Tibial nerve (tissue), 4 donors: ENCODE results near the gene PMF1. TPM values are rescaled to one million over a fixed set of nuclear protein-coding genes. Genes with fewer than 3 reads are reported as not detected.

Source experiments
- DNase-seq, 2 donors: peaks; one replicate each; pipeline ENCODE4 v3.0.0-alpha.2; 2019; ENCODE audit warnings: low spot score in 2 of 2
- H3K27ac ChIP-seq, 4 donors: fragments of 200-600 bp; sonication (generic) in 3 of 4; one replicate each; pipeline ENCODE4 v1.5.1; 2017 to 2019; ENCODE audit warnings: mild to moderate bottlenecking in 1 of 4
- H3K27me3 ChIP-seq, 2 donors: fragments of 200-600 bp; sonication (generic) in 1 of 2; one replicate each; pipeline versions ENCODE4 v1.5.1 to v1.6.0; 2017 to 2019
- H3K36me3 ChIP-seq, 3 donors: fragments of 200-600 bp; sonication (generic); one replicate each; pipeline ENCODE4 v1.5.1; 2018 to 2019
- H3K4me1 ChIP-seq, 4 donors: fragments of 200-600 bp; sonication (generic) in 3 of 4; one replicate each; pipeline ENCODE4 v1.5.1; 2017 to 2019
- H3K4me3 ChIP-seq, 4 donors: fragments of 200-600 bp; sonication (generic) in 3 of 4; one replicate each; pipeline ENCODE4 v1.5.1; 2017 to 2019; ENCODE audit warnings: mild to moderate bottlenecking in 1 of 4, moderate library complexity in 1 of 4
- H3K9me3 ChIP-seq, 4 donors: fragments of 200-600 bp; sonication (generic) in 3 of 4; one replicate each; pipeline ENCODE4 v1.5.1; 2017 to 2019
- EP300 ChIP-seq, 2 donors: sonication (generic); formaldehyde crosslinking; IDR thresholded peaks; one replicate each; pipeline ENCODE4 v1.6.1; 2017; ENCODE audit warnings: antibody characterized with exemption in 2 of 2, mild to moderate bottlenecking in 1 of 2
- POLR2A ChIP-seq, 2 donors: fragments of 450-650 bp; IDR thresholded peaks; one replicate each; pipeline ENCODE4 v1.6.1; 2017; ENCODE audit warnings: antibody characterized with exemption in 2 of 2, mild to moderate bottlenecking in 2 of 2, moderate library complexity in 2 of 2
- WGBS, 2 donors: methylation state at CpG; one replicate each; pipeline ENCODE4 v1.1.5; 2018; 5-methylcytosine and 5-hydroxymethylcytosine counted together
- total RNA-seq, 4 donors: library from RNA; depleted of rRNA; stranded (reverse); fragments of >200 nt; gene quantifications; one replicate each; pipeline ENCODE4 v1.1.0, GENCODE V29; 2016
- TF ChIP-seq, protein P1 (sequence below), 5 experiments: fragments of 200-600 bp in 3 of 5; fragments of 450-650 bp in 2 of 5; sonication (generic) in 3 of 5; IDR thresholded peaks; one replicate each; pipeline ENCODE4 v1.5.1; 2016 to 2019; ENCODE audit warnings: antibody characterized with exemption in 5 of 5, mild to moderate bottlenecking in 3 of 5, moderate library complexity in 2 of 5

The PMF1 gene
- total RNA-seq, 4 donors from 2014 or later: 41.7 to 67.1 (median 49.1) TPM

DNA sequence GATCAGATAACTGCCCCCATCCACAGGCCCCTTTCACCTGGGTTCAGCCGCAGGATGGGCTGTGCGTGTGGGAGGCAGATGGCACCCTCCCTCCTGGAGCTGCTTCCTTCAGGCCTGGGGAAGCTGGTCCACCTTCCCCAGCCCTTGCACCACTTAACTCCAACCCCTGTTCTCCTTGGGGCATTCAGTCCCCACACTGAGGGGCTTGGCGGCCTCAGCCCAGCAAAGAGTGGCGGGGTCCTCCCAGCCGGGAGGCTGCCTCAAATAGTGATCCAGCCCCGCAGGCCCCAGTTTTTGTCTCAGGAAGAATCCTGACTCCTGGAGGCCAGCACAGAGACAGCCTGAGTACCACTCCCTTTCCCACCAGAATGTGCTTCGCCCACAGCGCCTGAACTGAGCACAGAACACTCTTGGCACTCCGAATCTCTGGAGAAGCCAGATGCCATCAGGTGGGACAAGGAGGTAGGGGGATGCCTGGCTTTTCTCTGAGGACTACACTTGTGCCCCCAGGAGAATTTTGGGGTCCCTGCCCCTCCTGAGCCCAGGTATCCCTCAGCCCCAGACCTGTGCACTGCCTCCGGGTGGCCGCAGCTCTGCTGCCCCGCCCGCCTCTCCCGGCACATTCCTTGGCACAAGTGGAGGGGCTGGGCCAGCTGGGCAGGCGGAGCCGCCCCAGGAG, 34.1 kb downstream of the PMF1 start:
- peak overlapping the region; percentile 56 to 85 (median 76) for H3K27ac ChIP-seq
- WGBS, 2 donors: 29 to 38% methylated on average over 16 of the region's 16 CpGs
- peak in 1 of 2 donors; percentile 32 for DNase-seq

DNA sequence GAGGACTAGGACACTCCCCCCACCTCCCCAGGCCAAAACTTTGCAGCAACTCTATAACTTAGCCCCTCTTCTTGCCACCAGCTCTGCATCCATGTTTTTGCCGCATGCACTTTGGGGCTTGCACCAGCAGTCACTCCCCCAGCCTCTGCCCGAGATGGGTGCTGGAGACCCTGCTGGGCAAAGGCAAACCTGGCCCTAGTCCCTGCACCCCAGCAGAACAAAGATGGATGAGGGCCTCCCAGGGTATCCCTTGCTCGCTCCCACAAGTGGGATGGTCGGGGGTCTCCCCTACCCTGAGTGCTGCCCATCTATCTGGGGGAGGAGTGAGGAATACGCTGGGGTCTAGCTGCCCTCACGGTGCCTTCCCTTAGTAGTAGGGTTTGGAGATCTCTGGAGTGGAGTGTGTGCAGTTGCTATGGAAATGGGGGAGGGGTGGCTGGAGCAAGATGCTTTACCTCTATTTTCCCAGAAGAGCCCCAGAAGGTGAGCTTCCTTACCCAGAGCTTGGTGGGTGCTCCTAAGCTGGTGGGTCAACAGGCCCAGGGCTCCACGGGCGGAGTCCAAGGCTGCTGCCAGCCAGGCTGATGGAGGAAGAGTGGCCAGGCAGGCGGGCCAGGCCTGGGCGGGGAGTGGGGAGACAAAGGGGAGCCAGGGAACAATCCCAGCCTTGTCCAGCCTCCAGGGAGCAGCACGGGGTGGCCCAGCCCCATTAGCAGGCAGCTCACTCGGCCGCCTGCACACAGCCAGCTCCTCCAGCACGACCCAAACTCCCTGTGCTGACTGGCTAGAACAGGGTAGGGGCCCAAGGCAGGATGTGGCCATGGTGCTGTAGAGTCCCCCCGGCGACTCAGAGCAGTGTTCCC, 34.9 kb downstream of the PMF1 start, which contains the start of gene PAQR6:
PAQR6 (minus strand) TSS at position 597 of the 863 bp plus-strand sequence. CDS start 1,325 bp downstream, outside the sequence.
- H3K36me3 ChIP-seq: peaks cover 0 to 53% (median 16%) of the 10 kb centered on the region in 3 donors
- H3K4me1 ChIP-seq: peaks cover 0 to 69% (median 28%) of the 10 kb centered on the region in 4 donors
- H3K4me3 ChIP-seq: peak within 1 kb of the TSS in 3 of 4 donors; percentile 4 to 30 (median 16)
- 38 to 40% methylated on average over 14 to 16 of the region's 16 CpGs for WGBS, 2 donors
- TF ChIP-seq EP300 (IDR thresholded peaks at IDR 0.05) (peak in 1 of 2 donors; percentile 64), POLR2A (IDR thresholded peaks at IDR 0.05) (peak in 1 of 2 donors; percentile 47)
- TF ChIP-seq, protein P1, sequence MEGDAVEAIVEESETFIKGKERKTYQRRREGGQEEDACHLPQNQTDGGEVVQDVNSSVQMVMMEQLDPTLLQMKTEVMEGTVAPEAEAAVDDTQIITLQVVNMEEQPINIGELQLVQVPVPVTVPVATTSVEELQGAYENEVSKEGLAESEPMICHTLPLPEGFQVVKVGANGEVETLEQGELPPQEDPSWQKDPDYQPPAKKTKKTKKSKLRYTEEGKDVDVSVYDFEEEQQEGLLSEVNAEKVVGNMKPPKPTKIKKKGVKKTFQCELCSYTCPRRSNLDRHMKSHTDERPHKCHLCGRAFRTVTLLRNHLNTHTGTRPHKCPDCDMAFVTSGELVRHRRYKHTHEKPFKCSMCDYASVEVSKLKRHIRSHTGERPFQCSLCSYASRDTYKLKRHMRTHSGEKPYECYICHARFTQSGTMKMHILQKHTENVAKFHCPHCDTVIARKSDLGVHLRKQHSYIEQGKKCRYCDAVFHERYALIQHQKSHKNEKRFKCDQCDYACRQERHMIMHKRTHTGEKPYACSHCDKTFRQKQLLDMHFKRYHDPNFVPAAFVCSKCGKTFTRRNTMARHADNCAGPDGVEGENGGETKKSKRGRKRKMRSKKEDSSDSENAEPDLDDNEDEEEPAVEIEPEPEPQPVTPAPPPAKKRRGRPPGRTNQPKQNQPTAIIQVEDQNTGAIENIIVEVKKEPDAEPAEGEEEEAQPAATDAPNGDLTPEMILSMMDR (IDR thresholded peaks at IDR 0.05): no peak
- H3K27ac ChIP-seq: peak within 1 kb of the TSS; percentile 68 to 85 (median 80)
- no peaks in the 10 kb centered on the region for H3K9me3 ChIP-seq
- peak in 1 of 2 donors; percentile 27 for DNase-seq
- H3K27me3 ChIP-seq: no peaks in the 10 kb centered on the region

More for the DNA sequence above, 34.1 kb downstream of the PMF1 start:
- H3K36me3 ChIP-seq: peaks cover 0 to 53% (median 9%) of the 10 kb centered on the region in 3 donors
- no peaks in the 10 kb centered on the region for H3K27me3 ChIP-seq
- H3K9me3 ChIP-seq: no peaks in the 10 kb centered on the region
- peak overlapping the region in 3 of 4 donors; percentile 4 to 30 (median 16) for H3K4me3 ChIP-seq
- peak in 1 of 2 donors; percentile 50 for TF ChIP-seq EP300 (IDR thresholded peaks at IDR 0.05)
- TF ChIP-seq POLR2A (IDR thresholded peaks at IDR 0.05): peak in 1 of 2 donors; percentile 60
- TF ChIP-seq, protein P1 (IDR thresholded peaks at IDR 0.05): no peak
- peaks cover 0 to 61% (median 28%) of the 10 kb centered on the region in 4 donors for H3K4me1 ChIP-seq

DNA sequence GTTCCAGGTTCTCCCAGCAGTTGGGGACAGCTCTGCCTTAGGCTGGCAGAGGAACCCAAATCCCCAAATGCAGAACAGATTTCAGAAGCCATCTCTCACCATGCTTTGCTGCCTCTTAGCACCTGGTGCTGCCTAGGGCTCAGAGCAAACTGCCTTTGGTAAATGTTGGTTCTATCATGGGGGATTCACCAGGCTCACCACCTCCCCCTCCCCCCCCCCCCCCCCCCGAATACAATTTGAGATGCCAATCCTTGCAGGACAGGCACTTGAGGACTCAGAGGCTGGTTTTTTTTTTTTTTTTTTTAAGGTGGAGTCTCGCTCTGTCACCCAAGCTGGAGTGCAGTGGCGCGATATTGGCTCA, 35.5 kb downstream of the PMF1 start:
- no peaks in the 10 kb centered on the region for H3K27me3 ChIP-seq
- DNase-seq: no peak
- 56 to 81% methylated on average over 4 of the region's 4 CpGs for WGBS, 2 donors
- peaks cover 0 to 59% (median 22%) of the 10 kb centered on the region in 3 donors for H3K36me3 ChIP-seq
- peak overlapping the region; percentile 68 to 85 (median 80) for H3K27ac ChIP-seq
- peaks cover 0 to 71% (median 28%) of the 10 kb centered on the region in 4 donors for H3K4me1 ChIP-seq
- no peaks in the 10 kb centered on the region for H3K9me3 ChIP-seq
- H3K4me3 ChIP-seq: no peak overlapping the region
- no peak for TF ChIP-seq POLR2A (IDR thresholded peaks at IDR 0.05)
- no peak for TF ChIP-seq EP300 (IDR thresholded peaks at IDR 0.05)
- TF ChIP-seq, protein P1 (IDR thresholded peaks at IDR 0.05): no peak

DNA sequence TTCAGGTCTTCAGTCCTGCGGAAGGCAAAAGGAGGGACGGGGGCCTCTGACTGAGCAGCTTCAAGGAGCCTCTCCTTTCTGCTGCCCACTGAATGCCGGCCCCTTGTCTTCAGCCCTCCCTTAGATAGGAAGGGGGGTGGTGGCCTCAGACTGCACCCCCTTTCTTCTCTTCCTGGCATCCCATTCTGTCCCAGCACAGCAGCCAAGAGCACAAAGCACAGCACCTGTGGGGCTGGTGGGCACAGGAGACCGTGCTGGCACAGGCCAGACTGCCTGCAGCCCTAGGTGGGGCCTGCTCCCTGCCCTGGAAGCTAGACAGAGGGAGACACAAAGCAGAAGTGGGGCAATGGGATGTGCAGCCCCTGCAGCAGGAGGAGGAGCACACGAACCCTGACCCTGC, 36.8 kb downstream of the PMF1 start:
- TF ChIP-seq EP300 (IDR thresholded peaks at IDR 0.05) (no peak), POLR2A (IDR thresholded peaks at IDR 0.05) (no peak)
- TF ChIP-seq, protein P1 (IDR thresholded peaks at IDR 0.05): no peak
- peaks cover 0 to 58% (median 33%) of the 10 kb centered on the region in 3 donors for H3K36me3 ChIP-seq
- H3K27me3 ChIP-seq: no peaks in the 10 kb centered on the region
- no peak overlapping the region for H3K4me3 ChIP-seq
- peak overlapping the region; percentile 21 to 85 (median 56) for H3K27ac ChIP-seq
- DNase-seq: no peak
- peaks cover 0 to 71% (median 28%) of the 10 kb centered on the region in 4 donors for H3K4me1 ChIP-seq
- no peaks in the 10 kb centered on the region for H3K9me3 ChIP-seq
- 46 to 49% methylated on average over 5 of the region's 5 CpGs for WGBS, 2 donors
